WERI-Rb-1 (cell line): ENCODE data around the gene TOMM34.
A peak's percentile ranks its signal among the peaks of the same experiment; 100 is the strongest.

Experiments used
- DNase-seq: peaks from one replicate; pipeline ENCODE4 v3.0.0-alpha.2; 2020
- H3K27ac ChIP-seq: fragments of 250-450 bp; sonication (Bioruptor Pico); 2 replicates; pipeline ENCODE4 v1.5.1; 2020; ENCODE audit warnings: mild to moderate bottlenecking, moderate library complexity
- H3K27me3 ChIP-seq: fragments of 250-450 bp; sonication (Bioruptor Pico); 2 replicates; pipeline ENCODE4 v1.5.1; 2021; ENCODE audit warnings: mild to moderate bottlenecking, low read depth, moderate library complexity; ENCODE audit not compliant: insufficient read depth, severe bottlenecking
- H3K36me3 ChIP-seq: fragments of 250-450 bp; sonication (Bioruptor Pico); 2 replicates; pipeline ENCODE4 v1.5.1; 2020; ENCODE audit warnings: mild to moderate bottlenecking, moderate library complexity
- H3K4me3 ChIP-seq: 2 replicates; pipeline ENCODE4 v1.5.1; 2011; ENCODE audit warnings: low read depth, mild to moderate bottlenecking, control low read depth, low read length
- H3K9me3 ChIP-seq: fragments of 250-450 bp; sonication (Bioruptor Pico); 2 replicates; pipeline ENCODE4 v1.5.1; 2021; ENCODE audit warnings: mild to moderate bottlenecking, moderate library complexity; ENCODE audit not compliant: severe bottlenecking
- CTCF ChIP-seq: IDR thresholded peaks from 2 replicates; pipeline ENCODE4 v1.5.1; 2011; ENCODE audit warnings: low read depth, mild to moderate bottlenecking, control low read depth, inconsistent platforms, low read length

TOMM34 gene

GRCh38 chr20:44941120-44941691 lies 19.0 kb downstream of the TOMM34 start:
- TF ChIP-seq CTCF: no peak
- peaks cover 68% of the 10 kb centered on the region for H3K36me3 ChIP-seq

GRCh38 chr20:44938637-44939036 lies 21.6 kb downstream of the TOMM34 start:
- Histone ChIP-seq H3K9me3 (no peaks in the 10 kb centered on the region), H3K4me3 (no peak overlapping the region), H3K27ac (no peak overlapping the region), H3K27me3 (no peaks in the 10 kb centered on the region), H3K36me3 (peaks cover 58% of the 10 kb centered on the region)
- TF ChIP-seq CTCF: no peak
- DNase-seq: no peak

More at GRCh38 chr20:44941120-44941691, 19.0 kb downstream of the TOMM34 start:
- Histone ChIP-seq H3K27me3 (no peaks in the 10 kb centered on the region), H3K27ac (no peak overlapping the region), H3K9me3 (no peaks in the 10 kb centered on the region), H3K4me3 (no peak overlapping the region)
- no peak for DNase-seq

GRCh38 chr20:44936510-44936909 lies 23.7 kb downstream of the TOMM34 start:
- H3K9me3 ChIP-seq: no peaks in the 10 kb centered on the region
- peak; percentile 20 for DNase-seq

GRCh38 chr20:44932916-44933315 lies 27.3 kb downstream of the TOMM34 start:
- H3K4me3 ChIP-seq: no peak overlapping the region
- DNase-seq: no peak
- H3K36me3 ChIP-seq: peaks cover 38% of the 10 kb centered on the region
- no peak overlapping the region for H3K27ac ChIP-seq
- no peaks in the 10 kb centered on the region for H3K27me3 ChIP-seq
- H3K9me3 ChIP-seq: no peaks in the 10 kb centered on the region
- no peak for TF ChIP-seq CTCF

More at GRCh38 chr20:44936510-44936909, 23.7 kb downstream of the TOMM34 start:
- no peaks in the 10 kb centered on the region for H3K27me3 ChIP-seq
- TF ChIP-seq CTCF: no peak
- H3K36me3 ChIP-seq: peaks cover 54% of the 10 kb centered on the region
- no peak overlapping the region for H3K4me3 ChIP-seq
- no peak overlapping the region for H3K27ac ChIP-seq

- Histone ChIP-seq H3K9me3 (no peaks in the 10 kb centered on the region), H3K27ac (no peak overlapping the region), H3K27me3 (no peaks in the 10 kb centered on the region), H3K36me3 (peaks cover 36% of the 10 kb centered on the region), H3K4me3 (no peak overlapping the region)
- DNase-seq: no peak
- TF ChIP-seq CTCF: no peak
Observed at GRCh38 chr20:44931911-44932310, 28.3 kb downstream of the TOMM34 start.
